ENCODE results near the gene PRKG1. TPM values are rescaled to one million over a fixed set of nuclear protein-coding genes. Genes with fewer than 3 reads are reported as not detected.
A peak's percentile ranks its signal among the peaks of the same experiment; 100 is the strongest.

The PRKG1 gene
- total RNA-seq, 1 experiment from 2014 or later, result 16.5 TPM

GRCh38 chr10:52030051-52030790, 955.9 kb downstream of the PRKG1 start (continued):
- TF ChIP-seq ZNF425 (CRISPR knock-in tag; conservative IDR thresholded peaks at IDR 0.05), result peak; percentile 92
- TF ChIP-seq AR (CRISPR knock-in tag; IDR thresholded peaks at IDR 0.05), result no peak; the same call in 1 of the 2 replicates
- peak; percentile 85 for TF ChIP-seq ZMAT4 (CRISPR knock-in tag; IDR thresholded peaks at IDR 0.05)
- TF ChIP-seq NFE2L1 (CRISPR knock-in tag; IDR thresholded peaks at IDR 0.05), result peak; percentile 59; the same call in 1 of the 2 replicates
- TF ChIP-seq JAZF1 (CRISPR knock-in tag; IDR thresholded peaks at IDR 0.05), result no peak
- TF ChIP-seq STAT6 (CRISPR knock-in tag; conservative IDR thresholded peaks at IDR 0.05; ENCODE audit: low read depth), result no peak
- no peak for TF ChIP-seq NR2C2 (CRISPR knock-in tag; IDR thresholded peaks at IDR 0.05)
- 0 out of 2 replicates have a peak, but pooled peaks have one; percentile 2 for TF ChIP-seq AFF4 (CRISPR knock-in tag; IDR thresholded peaks at IDR 0.05; ENCODE audit: borderline replicate concordance)
- TF ChIP-seq ZNF671 (CRISPR knock-in tag; IDR thresholded peaks at IDR 0.05), result peak; percentile 76
- peak; percentile 93 for TF ChIP-seq ZNF416 (CRISPR knock-in tag; IDR thresholded peaks at IDR 0.05)
- peak; percentile 90 for TF ChIP-seq ERG (CRISPR knock-in tag; IDR thresholded peaks at IDR 0.05)
- TF ChIP-seq NFATC4 (CRISPR knock-in tag; IDR thresholded peaks at IDR 0.05), result peak; percentile 82
- no peak; the same call in 1 of the 2 replicates for TF ChIP-seq SP1 (CRISPR knock-in tag; conservative IDR thresholded peaks at IDR 0.05)
- TF ChIP-seq HMGA2 (CRISPR knock-in tag; IDR thresholded peaks at IDR 0.05), result no peak
- TF ChIP-seq CBFB (CRISPR knock-in tag; IDR thresholded peaks at IDR 0.05; ENCODE audit: low read depth), result no peak

Data from WTC11 (cell line).